ENCODE data around the gene HMBS. TPM values are rescaled to one million over a fixed set of nuclear protein-coding genes. Genes with fewer than 3 reads are reported as not detected.

Gene HMBS
- total and polyA plus RNA-seq, 2 of the 8 experiments (the other 6 are each of a cell fraction or from before 2014, with no cell fraction given) = 69.3 to 109 TPM

- Histone ChIP-seq H3K14ac (ENCODE audit: insufficient read length) (no peak overlapping the region), H4K20me1 (replicated peaks in 1 of 2; ENCODE audit: control insufficient read depth in 1 of 2, insufficient read depth in 2 of 2, low read length in 2 of 2) (peaks cover 16 to 18% of the 10 kb centered on the region in 2 experiments), H3K4me3 (ENCODE audit: extremely low read depth in 1 of 4, insufficient read depth in 2 of 4, low read depth in 3 of 4, low read length in 4 of 4) (peak overlapping the region; percentile 85 to 97 (median 92); a peak in 7 of 8 replicates), H3K27me3 (replicated peaks in 1 of 4; ENCODE audit: control insufficient read depth in 3 of 4, extremely low read depth in 1 of 4, insufficient read depth in 3 of 4, low read length in 3 of 4) (no peaks in the 10 kb centered on the region), H3K27ac (ENCODE audit: low read depth, low read length) (no peak overlapping the region), H2BK12ac (ENCODE audit: low read depth, low read length) (no peak overlapping the region), H4K91ac (replicated peaks; ENCODE audit: insufficient read length, low read length) (no peak overlapping the region), H3K56ac (replicated peaks; ENCODE audit: insufficient read length, low read depth, low read length) (no peak overlapping the region), H4K5ac (ENCODE audit: insufficient read length, low read depth, low read length) (no peak overlapping the region), H2BK5ac (ENCODE audit: low read depth, low read length) (no peak overlapping the region), H2AFZ (ENCODE audit: low read length) (no peak overlapping the region), H2BK20ac (ENCODE audit: low read length) (no peak overlapping the region), H3K4me1 (replicated peaks in 1 of 4; ENCODE audit: control insufficient read depth in 3 of 4, insufficient read depth in 4 of 4, low read length in 3 of 4) (peaks cover 0 to 13% (median 3%) of the 10 kb centered on the region in 4 experiments; a peak in 5 of 7 replicates), H3K79me2 (ENCODE audit: control insufficient read depth in 1 of 2, insufficient read depth in 2 of 2, low read length in 2 of 2) (peaks cover 18 to 34% of the 10 kb centered on the region in 2 experiments), H3K4me2 (ENCODE audit: insufficient read depth in 1 of 2, low read depth in 2 of 2, low read length in 2 of 2) (peak overlapping the region; percentile 95 to 96), H2AK5ac (ENCODE audit: low read depth, low read length) (no peak overlapping the region), H3K9ac (replicated peaks in 1 of 4; ENCODE audit: extremely low read depth in 1 of 4, low read depth in 3 of 4, low read length in 3 of 4) (peak overlapping the region in 1 of 4 experiments; percentile 89; a peak in 1 of 7 replicates), H3K9me3 (ENCODE audit: insufficient read depth in 2 of 2, low read depth in 1 of 2, low read length in 1 of 2) (no peaks in the 10 kb centered on the region), H3K23me2 (ENCODE audit: low read depth, low read length) (peaks cover 2% of the 10 kb centered on the region; the same call in 1 of the 2 replicates), H3K4ac (replicated peaks; ENCODE audit: insufficient read length, low read depth, low read length) (peak overlapping the region; percentile 10), H2BK15ac (ENCODE audit: low read length) (no peak overlapping the region), H2BK120ac (replicated peaks; ENCODE audit: low read depth, low read length) (no peak overlapping the region), H4K8ac (ENCODE audit: extremely low read depth, insufficient read depth, low read length) (peak overlapping the region; percentile 22; the same call in 1 of the 2 replicates), H3K18ac (ENCODE audit: extremely low read depth, low read length) (no peak overlapping the region), H3K79me1 (ENCODE audit: low read depth, low read length) (peaks cover 16% of the 10 kb centered on the region), H3K23ac (ENCODE audit: insufficient read length) (no peak overlapping the region), H3K36me3 (ENCODE audit: control insufficient read depth in 2 of 4, insufficient read depth in 4 of 4, low read length in 3 of 4) (peaks cover 4 to 48% (median 20%) of the 10 kb centered on the region in 4 experiments; a peak in 6 of 8 replicates)
- no peak for TF ChIP-seq RFX5 (IDR thresholded peaks at IDR 0.05; ENCODE audit: borderline replicate concordance, low read depth, low read length)
- peak; percentile 49 for TF ChIP-seq POLR2AphosphoS5 (IDR thresholded peaks at IDR 0.05; ENCODE audit: low read depth, low read length)
- DNase-seq (ENCODE audit: low read depth in 1 of 2, low spot score in 2 of 2) (no peak), FAIRE-seq (no peak)
- WGBS, 2 experiments (ENCODE audit: extremely low coverage in 1 of 2, insufficient coverage in 1 of 2, insufficient read length in 1 of 2, insufficient replicate concordance in 2 of 2, low coverage in 1 of 2, low lambda C conversion rate in 2 of 2, missing lambda C conversion rate in 1 of 2) = 91% methylated on average over 13 of the region's 13 CpGs; no CpG with 5 or more reads in 1 of the 2 experiments
- POLR2A ChIA-PET (ENCODE audit: partially characterized antibody) = interaction anchor here (0.7 to 8.6 kb wide), 17 partner anchors 7 to 225 kb away, joined by 3 to 141 read pairs (median 4); partner anchors contain the start of genes ABCG4, C2CD2L, CBL and DPAGT1
- CTCF ChIA-PET (ENCODE audit: partially characterized antibody) = interaction anchor here (0.6 to 1.6 kb wide), 9 partner anchors 10 to 303 kb away, joined by 3 to 7 read pairs (median 3); partner anchors contain the start of gene CBL
Observed at GRCh38 chr11:119091966-119092879, 7.5 kb downstream of the HMBS start.
